NCI-H2171 (cell line): ENCODE measurements around the gene NUDT12.

Experiments
- DNase-seq: peaks from one replicate; lab custom pipeline; 2025; lab: John Stamatoyannopoulos, UW

Gene NUDT12

GRCh38 chr5:103541114-103541513 is 21.5 kb downstream of the NUDT12 start:
- no peak for DNase-seq

GRCh38 chr5:103539376-103540330 is 22.9 kb downstream of the NUDT12 start:
- DNase-seq = no peak

- no peak for DNase-seq
These were observed 30.4 kb downstream of the NUDT12 start for GRCh38 chr5:103532086-103532734.

GRCh38 chr5:103526164-103526915 is 36.2 kb downstream of the NUDT12 start:
- DNase-seq = no peak

- no peak for DNase-seq
These were observed 37.2 kb downstream of the NUDT12 start for GRCh38 chr5:103525361-103525760.

- DNase-seq = no peak
These were observed 39.3 kb downstream of the NUDT12 start for GRCh38 chr5:103523319-103523718.

DNA sequence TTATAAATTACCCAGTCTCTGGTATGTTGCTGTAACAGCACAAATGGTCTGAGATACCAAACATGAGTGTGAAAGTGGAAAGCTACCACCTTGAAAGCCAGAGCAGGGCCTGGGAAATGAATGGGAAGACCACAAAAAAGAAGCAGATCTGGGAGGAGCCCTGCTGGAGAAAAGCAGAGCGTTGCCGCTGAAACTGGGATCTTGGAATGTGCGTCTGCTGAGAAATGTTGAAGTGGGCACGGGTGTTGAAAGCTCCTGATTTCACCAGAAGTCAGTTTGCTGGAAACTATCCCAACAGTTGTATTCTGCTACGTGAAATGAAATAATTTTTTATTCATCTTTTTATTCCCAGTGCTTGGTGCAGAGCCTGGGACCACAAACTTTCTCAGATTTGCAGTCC is 40.0 kb downstream of the NUDT12 start:
- no peak for DNase-seq

GRCh38 chr5:103519550-103519949 is 43.0 kb downstream of the NUDT12 start:
- DNase-seq = no peak

DNA sequence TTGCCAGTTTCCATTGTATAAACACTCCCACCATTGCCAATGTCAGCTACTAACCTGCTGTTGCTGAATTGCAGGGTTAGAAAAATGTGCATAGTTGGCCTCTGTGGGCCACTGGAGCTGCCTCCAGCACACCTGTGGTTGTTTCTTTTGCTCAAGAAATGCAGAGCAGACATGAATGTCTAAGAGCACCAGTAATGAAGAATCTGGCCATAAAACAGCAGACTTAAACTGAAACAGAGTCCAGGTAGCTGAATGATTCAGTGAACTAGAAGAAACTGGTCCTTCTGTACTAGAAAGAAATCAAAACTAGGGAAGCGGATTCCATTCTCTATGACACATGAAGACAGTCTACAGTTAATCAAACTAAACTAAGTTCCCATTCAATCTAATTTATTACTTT is 48.2 kb downstream of the NUDT12 start:
- DNase-seq = no peak

DNA sequence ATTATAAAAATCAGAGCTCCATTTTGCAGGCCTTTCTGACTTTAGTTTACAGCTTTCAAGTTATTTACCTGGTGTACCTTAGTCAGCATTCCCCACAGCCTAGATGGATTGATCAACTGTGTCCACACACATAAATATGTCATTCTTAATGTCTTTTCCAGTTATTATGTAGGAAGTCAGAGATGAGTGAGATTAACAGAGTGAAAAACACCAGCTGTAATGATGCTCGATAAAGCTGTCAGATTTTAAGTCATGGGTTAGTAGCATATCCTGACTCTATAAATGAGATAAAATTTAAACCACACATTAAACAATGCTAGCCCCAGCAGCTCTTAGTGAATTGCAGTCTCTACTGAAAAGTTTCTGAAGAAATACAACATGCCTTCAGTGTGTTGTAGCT is 48.9 kb downstream of the NUDT12 start:
- DNase-seq = no peak

DNA sequence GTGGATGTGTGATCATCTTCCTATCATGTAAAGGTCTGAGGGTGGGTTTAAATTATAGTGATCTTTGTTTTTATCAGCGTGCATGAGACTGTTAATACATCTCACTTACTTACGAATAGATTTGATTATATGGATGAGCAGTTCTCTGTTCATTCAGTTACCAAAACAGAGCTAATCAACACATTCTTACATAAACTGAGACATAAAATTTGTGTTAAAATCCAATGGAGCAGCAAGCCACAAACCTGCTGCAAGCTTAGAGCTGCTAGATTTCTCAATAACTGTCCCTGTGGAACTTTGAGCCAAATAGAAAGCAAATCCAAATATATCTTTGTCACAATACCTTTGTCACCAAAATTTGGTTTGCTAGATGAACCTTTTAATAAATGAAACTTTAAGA is 50.1 kb downstream of the NUDT12 start:
- DNase-seq = no peak

- DNase-seq = no peak
These were observed 51.1 kb downstream of the NUDT12 start for GRCh38 chr5:103511554-103511885.

- DNase-seq = no peak
These were observed 51.6 kb downstream of the NUDT12 start for GRCh38 chr5:103510851-103511553.

DNA sequence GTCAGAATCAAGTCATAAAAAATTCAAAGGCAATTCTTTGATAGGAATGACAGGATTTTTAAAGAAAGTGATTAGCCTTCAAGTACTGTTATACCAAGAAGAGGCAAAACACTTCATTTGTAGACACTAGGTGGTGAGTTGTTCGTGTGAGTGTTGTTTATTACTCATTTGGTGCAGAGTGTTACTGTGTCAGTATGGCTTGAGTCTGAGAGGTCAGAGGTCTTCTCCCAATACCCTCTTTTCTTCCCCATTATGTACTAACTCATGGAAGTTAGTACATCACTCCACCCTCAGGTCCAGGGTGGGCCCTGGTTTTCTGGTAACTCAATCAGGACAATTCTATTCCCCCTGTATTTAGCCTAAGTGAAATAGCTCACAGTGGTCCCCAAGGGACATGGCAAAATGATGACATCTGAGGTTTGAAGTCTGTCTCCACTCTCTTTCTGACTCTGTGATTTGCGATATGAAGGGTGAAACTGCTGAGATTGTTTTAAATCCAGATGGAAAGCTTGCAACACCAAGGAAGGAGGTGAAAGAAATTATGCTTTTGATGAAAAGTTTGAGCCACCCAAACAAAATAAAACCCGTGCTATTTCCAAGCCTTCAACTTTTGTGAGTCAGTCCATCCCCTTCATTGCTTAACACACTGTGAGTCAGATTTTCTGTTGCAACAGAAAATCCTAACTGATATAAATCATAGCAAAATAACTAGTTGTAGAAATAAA is 56.8 kb downstream of the NUDT12 start:
- no peak for DNase-seq

DNA sequence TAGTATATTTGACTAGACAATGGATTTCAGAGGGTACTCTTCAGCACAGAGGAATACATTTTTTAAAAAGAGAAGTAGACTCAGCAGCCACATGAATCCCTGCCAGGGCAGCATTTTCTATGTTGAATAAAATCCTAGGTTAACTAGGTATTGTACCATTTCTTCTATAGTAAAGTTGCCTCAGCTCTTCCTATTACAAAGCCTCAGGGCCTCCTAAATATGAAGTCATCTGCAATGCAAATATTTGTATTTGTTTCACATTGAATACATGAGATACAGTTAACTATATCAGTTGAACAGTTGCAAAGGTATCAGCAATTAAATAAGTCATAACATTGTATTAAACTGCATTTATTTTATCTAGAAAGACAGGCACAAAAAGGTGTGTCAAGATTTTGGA is 59.5 kb downstream of the NUDT12 start:
- no peak for DNase-seq

GRCh38 chr5:103502662-103503061 is 59.9 kb downstream of the NUDT12 start:
- DNase-seq = no peak
